Measurements from ENCODE around the gene STBD1.

GRCh38 chr4:76301775-76302162 is 4.8 kb upstream of the STBD1 start:
- no peak for TF ChIP-seq CTCF (IDR thresholded peaks at IDR 0.05)
- TF ChIP-seq, protein P1, sequence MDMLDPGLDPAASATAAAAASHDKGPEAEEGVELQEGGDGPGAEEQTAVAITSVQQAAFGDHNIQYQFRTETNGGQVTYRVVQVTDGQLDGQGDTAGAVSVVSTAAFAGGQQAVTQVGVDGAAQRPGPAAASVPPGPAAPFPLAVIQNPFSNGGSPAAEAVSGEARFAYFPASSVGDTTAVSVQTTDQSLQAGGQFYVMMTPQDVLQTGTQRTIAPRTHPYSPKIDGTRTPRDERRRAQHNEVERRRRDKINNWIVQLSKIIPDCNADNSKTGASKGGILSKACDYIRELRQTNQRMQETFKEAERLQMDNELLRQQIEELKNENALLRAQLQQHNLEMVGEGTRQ (IDR thresholded peaks at IDR 0.05; ENCODE audit: borderline replicate concordance, low read depth, low read length): no peak
- TF ChIP-seq, protein P2, sequence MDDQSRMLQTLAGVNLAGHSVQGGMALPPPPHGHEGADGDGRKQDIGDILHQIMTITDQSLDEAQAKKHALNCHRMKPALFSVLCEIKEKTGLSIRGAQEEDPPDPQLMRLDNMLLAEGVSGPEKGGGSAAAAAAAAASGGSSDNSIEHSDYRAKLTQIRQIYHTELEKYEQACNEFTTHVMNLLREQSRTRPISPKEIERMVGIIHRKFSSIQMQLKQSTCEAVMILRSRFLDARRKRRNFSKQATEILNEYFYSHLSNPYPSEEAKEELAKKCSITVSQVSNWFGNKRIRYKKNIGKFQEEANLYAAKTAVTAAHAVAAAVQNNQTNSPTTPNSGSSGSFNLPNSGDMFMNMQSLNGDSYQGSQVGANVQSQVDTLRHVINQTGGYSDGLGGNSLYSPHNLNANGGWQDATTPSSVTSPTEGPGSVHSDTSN (IDR thresholded peaks at IDR 0.05): no peak
- TF ChIP-seq, protein P3, sequence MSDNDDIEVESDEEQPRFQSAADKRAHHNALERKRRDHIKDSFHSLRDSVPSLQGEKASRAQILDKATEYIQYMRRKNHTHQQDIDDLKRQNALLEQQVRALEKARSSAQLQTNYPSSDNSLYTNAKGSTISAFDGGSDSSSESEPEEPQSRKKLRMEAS (IDR thresholded peaks at IDR 0.05; ENCODE audit: low read depth): no peak
- TF ChIP-seq CHD2 (IDR thresholded peaks at IDR 0.05; ENCODE audit: low read length, partially characterized antibody): no peak
- TF ChIP-seq REST (IDR thresholded peaks at IDR 0.05; ENCODE audit: low read depth, low read length): no peak
- no peak for TF ChIP-seq NFIC (IDR thresholded peaks at IDR 0.05; ENCODE audit: borderline replicate concordance)
- no peak for TF ChIP-seq FOSL2 (IDR thresholded peaks at IDR 0.05; ENCODE audit: borderline replicate concordance, low read depth)
- no peak for TF ChIP-seq EP300 (IDR thresholded peaks at IDR 0.05; ENCODE audit: borderline replicate concordance in 1 of 2, low read depth in 1 of 2, low read length in 1 of 2)
- TF ChIP-seq YY1 (IDR thresholded peaks at IDR 0.05; ENCODE audit: low read depth): no peak
- TF ChIP-seq, protein P4, sequence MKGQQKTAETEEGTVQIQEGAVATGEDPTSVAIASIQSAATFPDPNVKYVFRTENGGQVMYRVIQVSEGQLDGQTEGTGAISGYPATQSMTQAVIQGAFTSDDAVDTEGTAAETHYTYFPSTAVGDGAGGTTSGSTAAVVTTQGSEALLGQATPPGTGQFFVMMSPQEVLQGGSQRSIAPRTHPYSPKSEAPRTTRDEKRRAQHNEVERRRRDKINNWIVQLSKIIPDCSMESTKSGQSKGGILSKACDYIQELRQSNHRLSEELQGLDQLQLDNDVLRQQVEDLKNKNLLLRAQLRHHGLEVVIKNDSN (IDR thresholded peaks at IDR 0.05; ENCODE audit: borderline replicate concordance, low read depth): no peak
- TF ChIP-seq POLR2AphosphoS5 (IDR thresholded peaks at IDR 0.05; ENCODE audit: low read depth, low read length): no peak
